ENCODE data around the gene VPS13A.

GRCh38 chr9:77161966-77162365 lies 15.4 kb upstream of the VPS13A start:
- TF ChIP-seq CTCF (IDR thresholded peaks at IDR 0.05), result no peak
- TF ChIP-seq POLR2A (IDR thresholded peaks at IDR 0.05), result no peak
